22Rv1 (cell line): ENCODE results near the gene KLRK1.

Experiments used
- ZFX ChIP-seq: fragments of 450-650 bp; IDR thresholded peaks from 2 replicates; pipeline ENCODE4 v1.6.1; 2017; ENCODE audit warnings: antibody characterized with exemption, borderline replicate concordance
- TF ChIP-seq, protein P1 (sequence below): fragments of 450-650 bp; IDR thresholded peaks from 2 replicates; pipeline ENCODE4 v1.5.1; 2017; ENCODE audit warnings: mild to moderate bottlenecking

DNA sequence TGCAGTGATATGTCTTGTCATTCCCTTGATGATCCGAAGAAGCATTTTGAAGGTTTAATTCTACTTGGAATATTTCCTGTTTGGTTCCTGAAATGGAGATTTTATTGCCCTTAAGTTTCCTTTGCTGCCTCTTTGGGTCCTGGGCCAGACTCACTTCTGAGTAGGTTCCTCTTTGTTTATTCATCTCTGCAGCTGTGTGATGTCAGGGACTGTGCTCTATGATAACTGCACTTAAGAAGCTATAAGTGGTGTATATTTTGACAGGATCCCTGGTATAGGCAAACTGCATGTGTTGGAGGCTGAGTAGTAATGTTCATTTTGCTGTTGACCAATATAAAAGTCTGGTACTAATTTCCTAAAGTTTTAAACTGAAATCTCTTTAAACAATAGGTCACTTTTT is 19.6 kb upstream of the KLRK1 start, which contains the start of gene KLRC4:
- TF ChIP-seq, protein P1, sequence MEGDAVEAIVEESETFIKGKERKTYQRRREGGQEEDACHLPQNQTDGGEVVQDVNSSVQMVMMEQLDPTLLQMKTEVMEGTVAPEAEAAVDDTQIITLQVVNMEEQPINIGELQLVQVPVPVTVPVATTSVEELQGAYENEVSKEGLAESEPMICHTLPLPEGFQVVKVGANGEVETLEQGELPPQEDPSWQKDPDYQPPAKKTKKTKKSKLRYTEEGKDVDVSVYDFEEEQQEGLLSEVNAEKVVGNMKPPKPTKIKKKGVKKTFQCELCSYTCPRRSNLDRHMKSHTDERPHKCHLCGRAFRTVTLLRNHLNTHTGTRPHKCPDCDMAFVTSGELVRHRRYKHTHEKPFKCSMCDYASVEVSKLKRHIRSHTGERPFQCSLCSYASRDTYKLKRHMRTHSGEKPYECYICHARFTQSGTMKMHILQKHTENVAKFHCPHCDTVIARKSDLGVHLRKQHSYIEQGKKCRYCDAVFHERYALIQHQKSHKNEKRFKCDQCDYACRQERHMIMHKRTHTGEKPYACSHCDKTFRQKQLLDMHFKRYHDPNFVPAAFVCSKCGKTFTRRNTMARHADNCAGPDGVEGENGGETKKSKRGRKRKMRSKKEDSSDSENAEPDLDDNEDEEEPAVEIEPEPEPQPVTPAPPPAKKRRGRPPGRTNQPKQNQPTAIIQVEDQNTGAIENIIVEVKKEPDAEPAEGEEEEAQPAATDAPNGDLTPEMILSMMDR: no peak
- TF ChIP-seq ZFX: no peak
